ENCODE results near the gene PLK2.
A peak's percentile ranks its signal among the peaks of the same experiment; 100 is the strongest.

DNA sequence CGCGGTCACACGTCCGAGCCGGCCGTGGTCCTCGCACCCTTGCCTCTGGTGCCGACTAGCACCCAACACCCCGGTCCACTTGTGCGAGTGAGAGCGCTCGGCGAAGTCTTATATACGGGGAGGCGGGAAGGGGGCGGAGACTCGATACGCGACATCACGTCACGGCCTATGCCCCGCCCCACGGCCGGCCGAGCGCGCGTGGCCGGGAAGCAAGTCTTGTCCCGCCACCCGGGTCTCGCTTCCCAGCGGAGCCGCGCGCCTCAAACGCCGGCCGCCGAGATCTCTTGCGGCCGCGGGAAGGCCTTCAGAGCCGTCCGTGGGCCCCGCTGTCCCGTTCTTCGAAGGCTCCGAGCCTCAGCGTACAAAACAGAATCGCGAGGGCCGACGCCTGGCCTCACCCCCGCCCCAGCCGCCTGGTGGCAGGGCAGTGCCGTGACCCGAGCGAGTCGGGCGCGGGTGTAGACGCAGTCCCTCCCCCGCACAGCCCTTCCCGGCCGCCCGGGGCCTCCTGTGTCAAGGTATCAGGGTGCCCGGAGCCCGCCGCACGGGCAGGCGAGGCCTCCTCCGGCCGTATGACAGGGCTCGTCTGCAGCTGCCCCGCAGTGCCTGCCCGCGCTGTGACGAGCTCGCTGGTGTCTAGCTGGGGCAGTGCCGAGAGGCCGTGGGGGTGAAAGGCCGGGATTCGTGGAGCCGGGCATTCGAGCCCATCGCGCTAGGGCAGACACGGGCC lies at the start of gene PLK2:
- TF ChIP-seq POLR2A (IDR thresholded peaks at IDR 0.05): peak; percentile 100
- TF ChIP-seq, protein P1, sequence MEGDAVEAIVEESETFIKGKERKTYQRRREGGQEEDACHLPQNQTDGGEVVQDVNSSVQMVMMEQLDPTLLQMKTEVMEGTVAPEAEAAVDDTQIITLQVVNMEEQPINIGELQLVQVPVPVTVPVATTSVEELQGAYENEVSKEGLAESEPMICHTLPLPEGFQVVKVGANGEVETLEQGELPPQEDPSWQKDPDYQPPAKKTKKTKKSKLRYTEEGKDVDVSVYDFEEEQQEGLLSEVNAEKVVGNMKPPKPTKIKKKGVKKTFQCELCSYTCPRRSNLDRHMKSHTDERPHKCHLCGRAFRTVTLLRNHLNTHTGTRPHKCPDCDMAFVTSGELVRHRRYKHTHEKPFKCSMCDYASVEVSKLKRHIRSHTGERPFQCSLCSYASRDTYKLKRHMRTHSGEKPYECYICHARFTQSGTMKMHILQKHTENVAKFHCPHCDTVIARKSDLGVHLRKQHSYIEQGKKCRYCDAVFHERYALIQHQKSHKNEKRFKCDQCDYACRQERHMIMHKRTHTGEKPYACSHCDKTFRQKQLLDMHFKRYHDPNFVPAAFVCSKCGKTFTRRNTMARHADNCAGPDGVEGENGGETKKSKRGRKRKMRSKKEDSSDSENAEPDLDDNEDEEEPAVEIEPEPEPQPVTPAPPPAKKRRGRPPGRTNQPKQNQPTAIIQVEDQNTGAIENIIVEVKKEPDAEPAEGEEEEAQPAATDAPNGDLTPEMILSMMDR (IDR thresholded peaks at IDR 0.05): peak in 2 of 4 experiments; percentile 62 to 75

Measured in prostate gland (tissue), 2 donors.